Measurements from ENCODE around the gene TESPA1. TPM values are rescaled to one million over a fixed set of nuclear protein-coding genes. Genes with fewer than 3 reads are reported as not detected.

The TESPA1 gene
- total RNA-seq, 1 donor from 2014 or later: 0.95 TPM

- TF ChIP-seq CTCF (IDR thresholded peaks at IDR 0.05; ENCODE audit: unreplicated experiment): no peak
- H3K9me3 Mint-ChIP-seq (ENCODE audit: unreplicated experiment): no peaks in the 10 kb centered on the region
- no peaks in the 10 kb centered on the region for H3K36me3 Mint-ChIP-seq (ENCODE audit: low read depth, unreplicated experiment)
- H3K27me3 Mint-ChIP-seq (ENCODE audit: unreplicated experiment): no peaks in the 10 kb centered on the region
- no peak within 1 kb of the TSS for H3K4me3 Mint-ChIP-seq (ENCODE audit: unreplicated experiment)
- DNase-seq (ENCODE audit: low spot score): peak; percentile 85
- no peaks in the 10 kb centered on the region for H3K4me1 Mint-ChIP-seq (ENCODE audit: unreplicated experiment)
- no peak within 1 kb of the TSS for H3K27ac Mint-ChIP-seq (ENCODE audit: unreplicated experiment)
These were observed 35.2 kb upstream of the TESPA1 start, which contains the start of gene NEUROD4 for GRCh38 chr12:55019784-55020183. NEUROD4 (plus strand) TSS chr12:55019974; CDS start chr12:55026440, 6,466 bp downstream.

- Mint-ChIP-seq H3K27me3 (ENCODE audit: unreplicated experiment) (no peaks in the 10 kb centered on the region), H3K9me3 (ENCODE audit: unreplicated experiment) (peaks cover 2% of the 10 kb centered on the region), H3K4me3 (ENCODE audit: unreplicated experiment) (no peak overlapping the region), H3K27ac (ENCODE audit: unreplicated experiment) (no peak overlapping the region), H3K36me3 (ENCODE audit: low read depth, unreplicated experiment) (no peaks in the 10 kb centered on the region), H3K4me1 (ENCODE audit: unreplicated experiment) (no peaks in the 10 kb centered on the region)
- no peak for TF ChIP-seq CTCF (IDR thresholded peaks at IDR 0.05; ENCODE audit: unreplicated experiment)
- DNase-seq (ENCODE audit: low spot score): no peak
These were observed 32.9 kb upstream of the TESPA1 start for GRCh38 chr12:55017416-55017925.

GRCh38 chr12:55008944-55009585 lies 24.5 kb upstream of the TESPA1 start:
- Mint-ChIP-seq H3K4me3 (ENCODE audit: unreplicated experiment) (no peak overlapping the region), H3K36me3 (ENCODE audit: low read depth, unreplicated experiment) (no peaks in the 10 kb centered on the region), H3K27me3 (ENCODE audit: unreplicated experiment) (no peaks in the 10 kb centered on the region), H3K4me1 (ENCODE audit: unreplicated experiment) (no peaks in the 10 kb centered on the region), H3K9me3 (ENCODE audit: unreplicated experiment) (peaks cover 4% of the 10 kb centered on the region), H3K27ac (ENCODE audit: unreplicated experiment) (no peak overlapping the region)
- TF ChIP-seq CTCF (IDR thresholded peaks at IDR 0.05; ENCODE audit: unreplicated experiment): no peak
- DNase-seq (ENCODE audit: low spot score): no peak

- no peak for DNase-seq (ENCODE audit: low spot score)
- no peak for TF ChIP-seq CTCF (IDR thresholded peaks at IDR 0.05; ENCODE audit: unreplicated experiment)
- Mint-ChIP-seq H3K27me3 (ENCODE audit: unreplicated experiment) (no peaks in the 10 kb centered on the region), H3K36me3 (ENCODE audit: low read depth, unreplicated experiment) (no peaks in the 10 kb centered on the region), H3K4me3 (ENCODE audit: unreplicated experiment) (no peak overlapping the region), H3K27ac (ENCODE audit: unreplicated experiment) (no peak overlapping the region), H3K9me3 (ENCODE audit: unreplicated experiment) (no peaks in the 10 kb centered on the region), H3K4me1 (ENCODE audit: unreplicated experiment) (no peaks in the 10 kb centered on the region)
These were observed 17.8 kb upstream of the TESPA1 start for GRCh38 chr12:55002355-55002754.

- Mint-ChIP-seq H3K4me3 (ENCODE audit: unreplicated experiment) (no peak overlapping the region), H3K27me3 (ENCODE audit: unreplicated experiment) (no peaks in the 10 kb centered on the region), H3K27ac (ENCODE audit: unreplicated experiment) (no peak overlapping the region), H3K4me1 (ENCODE audit: unreplicated experiment) (no peaks in the 10 kb centered on the region), H3K36me3 (ENCODE audit: low read depth, unreplicated experiment) (no peaks in the 10 kb centered on the region), H3K9me3 (ENCODE audit: unreplicated experiment) (no peaks in the 10 kb centered on the region)
- no peak for DNase-seq (ENCODE audit: low spot score)
- TF ChIP-seq CTCF (IDR thresholded peaks at IDR 0.05; ENCODE audit: unreplicated experiment): no peak
These were observed 16.8 kb upstream of the TESPA1 start for GRCh38 chr12:55001198-55001868.
